GM21786 (cell line): Measurements from ENCODE around the gene SERPINA10.
"Not testable (repeated sequence)": the region's sequence is repeated elsewhere in the genome, so short reads cannot be mapped to it uniquely, and the experiment has no call there.

Experiments used
- ATAC-seq: cut with Tn5 transposase; IDR thresholded peaks from one replicate; pipeline ENCODE4 v1.9.1; 2021; ENCODE audit not compliant: unreplicated experiment

The SERPINA10 gene

DNA sequence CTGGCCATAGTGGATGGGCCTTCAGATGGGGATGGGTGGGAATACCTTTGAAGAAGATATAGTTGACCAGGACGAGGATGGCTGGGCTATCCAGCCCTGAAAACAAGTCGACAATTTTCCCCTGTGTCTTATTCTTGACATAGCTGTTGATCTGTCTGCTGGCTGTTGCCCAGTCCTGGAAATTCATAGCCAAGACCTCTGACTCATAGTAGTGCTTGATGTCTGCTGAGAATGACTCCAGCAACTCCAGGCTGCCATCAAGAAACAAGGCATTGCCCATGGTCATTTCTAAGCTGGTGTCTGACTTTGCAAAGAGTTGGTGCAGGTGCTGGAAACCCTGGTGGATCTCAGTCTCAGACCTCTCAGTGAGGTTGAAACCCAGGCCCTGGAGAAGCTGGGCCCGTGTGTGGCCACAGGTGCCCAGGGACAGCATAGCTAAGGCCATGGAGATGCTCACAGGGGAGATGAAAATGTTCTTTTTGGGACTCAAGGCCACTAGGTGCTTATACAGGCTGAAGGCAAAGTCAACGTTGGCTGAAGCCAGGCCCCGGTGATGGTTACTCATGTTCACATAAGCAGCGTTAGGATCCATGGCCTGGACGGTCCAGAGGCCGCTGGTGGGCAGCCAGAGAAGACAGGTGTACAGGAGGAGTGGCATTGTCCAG, 21.1 kb upstream of the SERPINA10 start:
- ATAC-seq, result no peak

GRCh38 chr14:94312481-94313246, 19.6 kb upstream of the SERPINA10 start:
- ATAC-seq, result no peak

- ATAC-seq, result no peak
These were observed 17.2 kb upstream of the SERPINA10 start for GRCh38 chr14:94310248-94310647.

DNA sequence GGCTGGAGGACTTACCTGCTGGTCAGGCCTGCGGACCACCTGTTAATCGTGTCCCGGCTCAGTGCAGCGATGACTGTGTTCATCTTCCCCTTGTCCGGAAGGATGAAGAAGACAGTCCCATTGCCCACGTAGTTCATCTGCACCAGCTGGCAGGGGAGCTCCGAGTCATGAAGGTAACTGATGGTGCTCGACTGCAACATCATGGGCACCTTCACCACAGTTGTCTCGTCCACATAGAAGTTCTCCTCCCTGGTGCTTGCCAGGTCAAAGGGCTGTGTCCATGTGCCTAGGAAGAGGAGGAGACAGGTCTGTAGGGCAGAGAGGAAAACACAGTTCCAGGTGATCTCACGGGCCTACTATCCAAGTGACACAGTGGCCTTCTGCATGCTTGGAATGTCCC, 16.7 kb upstream of the SERPINA10 start:
- no peak for ATAC-seq

GRCh38 chr14:94307410-94307992, 14.4 kb upstream of the SERPINA10 start:
- no peak for ATAC-seq

DNA sequence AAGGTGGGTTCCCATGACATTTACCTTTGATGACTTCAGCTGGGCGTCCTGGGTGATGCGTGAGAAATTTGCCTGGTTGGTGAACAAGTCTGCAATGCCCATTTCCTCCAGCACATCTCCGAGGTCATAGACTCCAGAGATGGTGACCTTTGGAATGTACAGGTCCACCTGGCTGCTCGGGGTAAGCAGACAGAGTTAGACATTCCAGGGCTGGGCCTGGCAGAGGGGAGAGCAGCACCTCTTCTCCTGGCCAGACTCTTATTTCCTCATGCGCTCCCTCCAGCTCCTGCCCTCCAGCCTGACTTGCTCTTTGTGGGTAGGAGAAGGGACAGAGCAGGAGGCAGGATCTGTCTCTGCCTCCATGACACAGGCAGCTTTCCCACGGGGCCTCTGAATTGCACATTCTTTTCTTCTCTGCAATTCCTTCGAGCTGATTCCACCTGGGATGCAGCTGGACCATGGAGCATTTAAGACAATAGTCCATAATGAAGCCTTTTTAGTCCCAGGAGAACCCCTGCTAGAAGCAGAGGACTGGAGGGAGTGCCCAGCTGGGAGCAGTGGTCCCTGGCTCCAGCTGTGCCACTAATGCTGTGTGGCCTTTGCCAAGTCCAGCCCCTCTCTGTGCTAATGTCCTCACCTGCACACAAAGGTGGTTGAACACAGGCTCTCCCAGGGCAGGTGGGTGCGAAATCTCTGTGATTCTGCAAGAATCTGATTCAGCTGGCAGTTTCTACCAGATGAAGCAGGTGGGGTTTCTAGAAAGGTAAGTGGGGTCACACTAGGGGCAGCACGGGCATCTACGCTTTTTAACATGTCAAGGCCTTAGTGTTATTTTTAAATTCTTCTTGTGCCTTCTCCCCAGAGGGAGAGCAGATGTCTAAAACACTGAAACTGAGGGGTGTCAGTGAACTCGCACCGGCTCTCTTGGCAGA, 13.2 kb upstream of the SERPINA10 start:
- no peak for ATAC-seq

DNA sequence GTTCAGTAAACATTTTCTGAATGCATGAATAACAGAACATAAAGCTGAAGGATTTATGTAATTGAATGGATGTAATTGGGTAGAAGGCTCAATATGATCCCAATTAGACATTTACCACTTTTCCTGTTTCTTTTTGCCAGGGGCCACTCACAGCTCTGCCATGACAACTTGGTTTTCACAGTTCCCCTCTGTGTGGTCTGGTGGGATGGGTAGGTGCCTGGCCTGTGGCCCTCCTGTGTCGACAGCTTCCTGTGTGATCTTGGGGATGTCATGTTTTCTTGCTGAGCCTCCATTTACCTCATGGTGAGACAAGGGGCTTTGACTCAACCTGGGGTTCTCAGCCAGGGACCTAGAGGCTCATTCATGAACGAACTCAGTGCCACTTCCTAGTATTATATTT, 12.6 kb upstream of the SERPINA10 start:
- ATAC-seq, result no peak

- ATAC-seq, result no peak
These were observed 11.2 kb upstream of the SERPINA10 start for GRCh38 chr14:94304243-94304642.

DNA sequence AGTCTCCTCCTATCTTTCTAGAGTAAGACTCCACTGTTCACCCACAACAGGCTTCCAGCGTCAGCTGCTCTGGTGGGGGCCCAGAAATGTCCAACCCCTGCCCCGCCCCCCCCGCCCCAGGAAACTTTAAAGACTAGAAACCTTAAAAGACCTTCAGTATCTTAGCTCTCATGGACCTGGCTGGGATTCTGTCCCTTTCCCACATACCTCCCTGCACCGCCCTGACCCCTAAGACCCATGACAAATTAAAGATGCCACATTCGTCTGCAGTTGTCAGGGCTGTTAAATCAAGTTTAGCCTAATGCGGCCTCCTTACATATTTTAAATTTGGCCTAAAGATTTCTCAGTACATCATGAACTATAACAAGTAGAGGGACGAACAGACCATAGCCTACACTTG, 10.0 kb upstream of the SERPINA10 start:
- ATAC-seq, result no peak

GRCh38 chr14:94298130-94298529, 5.1 kb upstream of the SERPINA10 start:
- no peak for ATAC-seq

- not testable (repeated sequence) for ATAC-seq
These were observed 3.1 kb upstream of the SERPINA10 start for GRCh38 chr14:94296181-94296545.

DNA sequence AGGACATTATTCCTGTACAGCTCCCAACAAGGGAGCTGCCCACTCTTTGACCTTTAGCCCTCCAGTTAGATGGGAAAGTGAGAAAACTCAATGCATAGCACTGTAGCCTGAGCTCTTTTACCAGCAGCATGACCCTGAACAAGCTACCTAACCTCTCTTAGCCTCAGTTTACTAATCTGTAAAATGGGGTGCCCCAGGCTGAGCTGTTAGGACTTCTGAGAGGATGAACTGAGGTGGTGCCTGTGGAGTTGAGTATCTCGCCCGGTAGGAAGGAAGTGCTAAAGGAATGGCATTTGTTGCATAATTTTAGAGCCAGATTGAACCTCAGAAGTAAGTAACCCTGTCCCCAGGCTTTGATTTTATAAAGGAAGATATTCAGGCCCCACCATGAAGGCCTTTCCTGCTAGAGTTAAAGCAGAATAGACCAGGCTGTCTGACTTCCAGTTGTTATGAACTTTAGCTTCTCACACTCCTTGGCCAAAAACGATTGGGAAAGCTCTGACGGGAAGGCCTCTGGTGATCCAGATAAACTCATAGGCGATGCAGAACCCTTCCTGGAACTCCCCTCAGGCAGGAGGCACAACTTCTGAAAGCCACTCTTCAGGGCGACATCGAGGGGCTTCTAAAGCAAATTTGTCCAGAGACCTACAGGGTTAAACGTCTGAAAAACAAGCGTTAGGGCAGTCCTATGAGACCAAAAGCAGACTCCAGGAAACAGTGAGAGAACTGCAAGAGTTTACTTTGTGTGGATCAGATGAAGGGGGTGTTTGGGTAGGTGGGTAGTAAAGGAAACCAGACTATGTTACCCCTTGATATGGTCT, 2.5 kb upstream of the SERPINA10 start:
- no peak for ATAC-seq

GRCh38 chr14:94293578-94293924, 483 bp upstream of the SERPINA10 start:
- no peak for ATAC-seq

DNA sequence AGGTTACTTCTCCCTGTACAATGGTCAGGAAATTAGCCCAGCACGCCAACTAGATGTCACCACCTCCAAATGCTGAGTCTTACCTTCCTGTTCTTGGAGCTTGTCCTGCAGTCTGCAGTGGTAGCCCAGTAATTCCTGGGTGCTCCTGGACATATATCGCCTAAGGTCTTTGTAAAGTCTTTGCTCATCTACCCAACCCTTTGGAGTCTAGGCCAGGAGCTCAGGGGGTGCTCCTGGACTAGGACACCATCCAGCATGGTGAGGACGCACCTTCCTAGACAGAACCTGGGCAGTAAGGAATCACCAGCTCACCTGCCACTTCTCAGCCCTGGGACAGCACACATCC, 569 bp downstream of the SERPINA10 start:
- no peak for ATAC-seq

- ATAC-seq, result no peak
These were observed 1.1 kb downstream of the SERPINA10 start for GRCh38 chr14:94291906-94292525.

- no peak for ATAC-seq
These were observed 1.7 kb downstream of the SERPINA10 start for GRCh38 chr14:94291159-94291905.

- no peak for ATAC-seq
These were observed 2.9 kb downstream of the SERPINA10 start for GRCh38 chr14:94290197-94290596.

GRCh38 chr14:94288610-94289465, 4.2 kb downstream of the SERPINA10 start:
- no peak for ATAC-seq

- ATAC-seq, result no peak
These were observed 7.9 kb downstream of the SERPINA10 start for GRCh38 chr14:94285158-94285557.
